Ovary (tissue), 9 donors: ENCODE measurements around the gene FAM171A1. TPM values are rescaled to one million over a fixed set of nuclear protein-coding genes. Genes with fewer than 3 reads are reported as not detected.

Experiments used
- DNase-seq, 5 donors: peaks; one replicate each; pipeline ENCODE4 v3.0.0-alpha.2; 2019 to 2020
- H3K27ac ChIP-seq, 2 donors: fragments of 200-600 bp; one replicate each; pipeline versions ENCODE4 v1.5.1 to v1.8.0; 2019 to 2022
- H3K27me3 ChIP-seq: fragments of 200-600 bp; one replicate; pipeline ENCODE4 v1.8.0; 2022
- H3K36me3 ChIP-seq: fragments of 200-600 bp; sonication (generic); one replicate; pipeline ENCODE4 v1.5.1; 2019
- H3K4me1 ChIP-seq: one replicate; pipeline ENCODE4 v1.8.1; 2013; ENCODE audit warnings: mild to moderate bottlenecking, moderate library complexity; ENCODE audit not compliant: insufficient read depth
- H3K4me3 ChIP-seq: fragments of 200-600 bp; sonication (generic); one replicate; pipeline ENCODE4 v1.5.1; 2017
- H3K9me3 ChIP-seq, 2 donors: fragments of 200-600 bp in 1 of 2; sonication (generic) in 1 of 2; one replicate each; pipeline versions ENCODE4 v1.5.1 to v1.8.1; 2013 to 2019; ENCODE audit warnings: mild to moderate bottlenecking in 1 of 2, moderate library complexity in 1 of 2
- EP300 ChIP-seq: sonication (generic); formaldehyde crosslinking; IDR thresholded peaks from one replicate; pipeline ENCODE4 v1.6.1; 2017; ENCODE audit warnings: antibody characterized with exemption
- POLR2A ChIP-seq: fragments of 450-650 bp; IDR thresholded peaks from one replicate; pipeline ENCODE4 v1.6.1; 2017; ENCODE audit warnings: antibody characterized with exemption, mild to moderate bottlenecking, moderate library complexity
- WGBS, 3 donors: extraction: QIAGEN DNeasy Blood & Tissue Kit in 1 of 3; methylation state at CpG; one replicate each; pipeline versions ENCODE4 v1.1.5 to v1.1.7; 2013 to 2017; 5-methylcytosine and 5-hydroxymethylcytosine counted together
- intact Hi-C, 4 donors: fragments of 100-400 bp; cut with DNase I; formaldehyde crosslinking; loops; one replicate each; pipeline versions ENCODE4 v1.11.0 to v1.15.1; 2022 to 2023
- polyA plus RNA-seq, 2 donors: library from polyadenylated mRNA; stranded (reverse); fragments of 200-250 nt in 1 of 2; fragments of 350-450 nt in 1 of 2; fragmentation: Illumina TruSeq in 1 of 2; extraction: RNeasy Lipid Tissue Mini Kit (QIAGEN cat#74804) in 1 of 2; gene quantifications; one replicate each; pipeline ENCODE4 v1.2.3, GENCODE V29; 2013 to 2014
- total RNA-seq, 7 donors: library from RNA; depleted of rRNA in 2 of 7; stranded (reverse); fragments of >200 nt in 2 of 7; fragmentation: NEBNext Ultra II Directional in 3 of 7; extraction: Animal tissue kit (Norgen Biotek cat#: 25700) in 3 of 7; gene quantifications; one replicate each; pipeline versions ENCODE4 v1.1.0 to v1.2.4, GENCODE V29; 2016 to 2023
- TF ChIP-seq, protein P1 (sequence below), 3 donors: fragments of 450-650 bp in 2 of 3; fragments of 200-600 bp in 1 of 3; IDR thresholded peaks; one replicate each; pipeline versions ENCODE4 v1.5.1 to v1.8.0; 2016 to 2022; ENCODE audit warnings: antibody characterized with exemption in 3 of 3, mild to moderate bottlenecking in 1 of 3
- donor health status: DM: no; HTN: no; CAD: no; lungs with moderate emphysema.
- donor health status: DM: no; HTN: no; CAD: no.
- donor health status: Bipolar disorder and iron deficiency.
- donor health status: DM: yes; HTN: yes; CAD: no.
- donor health status: DM: no; HTN: no; CAD: no.
- donor health status: DM: yes; HTN: yes; CAD: no.

The FAM171A1 gene
- total and polyA plus RNA-seq, 9 donors: 9.1 to 29.1 (median 23.7) TPM

GRCh38 chr10:15310776-15311568, 60.1 kb downstream of the FAM171A1 start:
- WGBS, 3 donors: 90 to 93% (median 92%) methylated on average over 5 of the region's 5 CpGs
- no peaks in the 10 kb centered on the region for H3K27me3 ChIP-seq
- intact Hi-C loops: no loop called here

GRCh38 chr10:15309221-15309620, 61.9 kb downstream of the FAM171A1 start:
- Histone ChIP-seq H3K4me3 (no peak overlapping the region), H3K27ac (no peak overlapping the region), H3K4me1 (peaks cover 6% of the 10 kb centered on the region), H3K27me3 (no peaks in the 10 kb centered on the region), H3K36me3 (no peaks in the 10 kb centered on the region), H3K9me3 (no peaks in the 10 kb centered on the region)
- TF ChIP-seq, protein P1, sequence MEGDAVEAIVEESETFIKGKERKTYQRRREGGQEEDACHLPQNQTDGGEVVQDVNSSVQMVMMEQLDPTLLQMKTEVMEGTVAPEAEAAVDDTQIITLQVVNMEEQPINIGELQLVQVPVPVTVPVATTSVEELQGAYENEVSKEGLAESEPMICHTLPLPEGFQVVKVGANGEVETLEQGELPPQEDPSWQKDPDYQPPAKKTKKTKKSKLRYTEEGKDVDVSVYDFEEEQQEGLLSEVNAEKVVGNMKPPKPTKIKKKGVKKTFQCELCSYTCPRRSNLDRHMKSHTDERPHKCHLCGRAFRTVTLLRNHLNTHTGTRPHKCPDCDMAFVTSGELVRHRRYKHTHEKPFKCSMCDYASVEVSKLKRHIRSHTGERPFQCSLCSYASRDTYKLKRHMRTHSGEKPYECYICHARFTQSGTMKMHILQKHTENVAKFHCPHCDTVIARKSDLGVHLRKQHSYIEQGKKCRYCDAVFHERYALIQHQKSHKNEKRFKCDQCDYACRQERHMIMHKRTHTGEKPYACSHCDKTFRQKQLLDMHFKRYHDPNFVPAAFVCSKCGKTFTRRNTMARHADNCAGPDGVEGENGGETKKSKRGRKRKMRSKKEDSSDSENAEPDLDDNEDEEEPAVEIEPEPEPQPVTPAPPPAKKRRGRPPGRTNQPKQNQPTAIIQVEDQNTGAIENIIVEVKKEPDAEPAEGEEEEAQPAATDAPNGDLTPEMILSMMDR (IDR thresholded peaks at IDR 0.05): no peak
- TF ChIP-seq POLR2A (no peak), EP300 (no peak)
- DNase-seq: no peak
- intact Hi-C loops: no loop called here
- 95 to 98% (median 97%) methylated on average over 10 of the region's 10 CpGs for WGBS, 3 donors

More at GRCh38 chr10:15310776-15311568, 60.1 kb downstream of the FAM171A1 start:
- Histone ChIP-seq H3K36me3 (no peaks in the 10 kb centered on the region), H3K4me3 (no peak overlapping the region), H3K27ac (no peak overlapping the region), H3K4me1 (peaks cover 6% of the 10 kb centered on the region), H3K9me3 (no peaks in the 10 kb centered on the region)
- no peak for DNase-seq
- TF ChIP-seq EP300: no peak
- no peak for TF ChIP-seq POLR2A
- TF ChIP-seq, protein P1 (IDR thresholded peaks at IDR 0.05): no peak

GRCh38 chr10:15306735-15307280, 64.3 kb downstream of the FAM171A1 start:
- Histone ChIP-seq H3K36me3 (no peaks in the 10 kb centered on the region), H3K27ac (no peak overlapping the region), H3K9me3 (no peaks in the 10 kb centered on the region), H3K4me3 (no peak overlapping the region), H3K4me1 (peaks cover 2% of the 10 kb centered on the region), H3K27me3 (no peaks in the 10 kb centered on the region)
- WGBS, 3 donors: 87 to 92% (median 92%) methylated on average over 8 of the region's 8 CpGs
- intact Hi-C loops: no loop called here
- DNase-seq: no peak
- TF ChIP-seq, protein P1 (IDR thresholded peaks at IDR 0.05): no peak
- no peak for TF ChIP-seq EP300
- TF ChIP-seq POLR2A: no peak

- Histone ChIP-seq H3K4me3 (no peak overlapping the region), H3K9me3 (no peaks in the 10 kb centered on the region), H3K27ac (no peak overlapping the region), H3K4me1 (peaks cover 3% of the 10 kb centered on the region), H3K27me3 (no peaks in the 10 kb centered on the region), H3K36me3 (no peaks in the 10 kb centered on the region)
- intact Hi-C loops: no loop called here
- DNase-seq: no peak
- WGBS, 3 donors: 89 to 92% (median 91%) methylated on average over 6 of the region's 6 CpGs
- no peak for TF ChIP-seq POLR2A
- TF ChIP-seq EP300: no peak
- TF ChIP-seq, protein P1 (IDR thresholded peaks at IDR 0.05): no peak
Observed at GRCh38 chr10:15305634-15306033, 65.5 kb downstream of the FAM171A1 start.
